GM21825 (cell line): Measurements from ENCODE around the gene SRL.

Source experiments
- ATAC-seq: cut with Tn5 transposase; IDR thresholded peaks from one replicate; pipeline ENCODE4 v1.9.1; 2021; ENCODE audit warnings: mild to moderate bottlenecking, moderate library complexity; ENCODE audit not compliant: unreplicated experiment

Gene SRL

GRCh38 chr16:4203748-4204147 is 38.1 kb downstream of the SRL start:
- ATAC-seq, result no peak

- ATAC-seq, result no peak
Measured at GRCh38 chr16:4202615-4203345, 39.1 kb downstream of the SRL start.

- ATAC-seq, result no peak
Measured at GRCh38 chr16:4200781-4201137, 41.1 kb downstream of the SRL start.

- ATAC-seq, result no peak
Measured at GRCh38 chr16:4200000-4200780, 41.7 kb downstream of the SRL start.

GRCh38 chr16:4198816-4199215 is 43.1 kb downstream of the SRL start:
- ATAC-seq, result no peak

GRCh38 chr16:4194661-4195060 is 47.2 kb downstream of the SRL start:
- no peak for ATAC-seq

GRCh38 chr16:4193920-4194319 is 48.0 kb downstream of the SRL start:
- ATAC-seq, result no peak

GRCh38 chr16:4192206-4192605 is 49.7 kb downstream of the SRL start:
- ATAC-seq, result no peak

GRCh38 chr16:4190712-4191333 is 51.1 kb downstream of the SRL start:
- no peak for ATAC-seq

- no peak for ATAC-seq
Measured at GRCh38 chr16:4190086-4190485, 51.8 kb downstream of the SRL start.

GRCh38 chr16:4184038-4184702 is 57.7 kb downstream of the SRL start:
- ATAC-seq, result no peak

GRCh38 chr16:4183237-4184037 is 58.4 kb downstream of the SRL start:
- ATAC-seq, result peak; percentile 80

- ATAC-seq, result peak; percentile 28
Measured at GRCh38 chr16:4182581-4183236, 59.2 kb downstream of the SRL start.

- no peak for ATAC-seq
Measured at GRCh38 chr16:4180511-4180910, 61.4 kb downstream of the SRL start.

- no peak for ATAC-seq
Measured at GRCh38 chr16:4179763-4180260, 62.1 kb downstream of the SRL start.

- ATAC-seq, result no peak
Measured at GRCh38 chr16:4179020-4179419, 62.9 kb downstream of the SRL start.

- no peak for ATAC-seq
Measured at GRCh38 chr16:4178468-4179010, 63.3 kb downstream of the SRL start.

- peak; percentile 77 for ATAC-seq
Measured at GRCh38 chr16:4176906-4177417, 64.9 kb downstream of the SRL start.

- no peak for ATAC-seq
Measured at GRCh38 chr16:4175849-4176248, 66.0 kb downstream of the SRL start.
